ENCODE data around the gene METTL1.
"Not testable (repeated sequence)": the region's sequence is repeated elsewhere in the genome, so short reads cannot be mapped to it uniquely, and the experiment has no call there.

The METTL1 gene

GRCh38 chr12:57775044-57775443 is 3.1 kb upstream of the METTL1 start:
- Mint-ChIP-seq H3K36me3 (ENCODE audit: low read depth) (peaks cover 15% of the 10 kb centered on the region), H3K9me3 (no peaks in the 10 kb centered on the region), H3K4me3 (peak overlapping the region; percentile 5 to 63 (median 53)), H3K27ac (no peak overlapping the region), H3K27me3 (ENCODE audit: low read depth) (peaks cover 3% of the 10 kb centered on the region), H3K4me1 (peaks cover 22% of the 10 kb centered on the region)
- TF ChIP-seq CTCF (IDR thresholded peaks at IDR 0.05; ENCODE audit: unreplicated experiment in 3 of 3) = no peak

GRCh38 chr12:57774634-57775033 is 2.7 kb upstream of the METTL1 start:
- not testable (repeated sequence) for H3K27ac Mint-ChIP-seq; H3K27me3 Mint-ChIP-seq (ENCODE audit: low read depth); H3K9me3 Mint-ChIP-seq
- Mint-ChIP-seq H3K4me3 (peak overlapping the region; percentile 15 to 49 (median 28)), H3K4me1 (peaks cover 25% of the 10 kb centered on the region), H3K36me3 (ENCODE audit: low read depth) (peaks cover 19% of the 10 kb centered on the region)

- Mint-ChIP-seq H3K27me3 (ENCODE audit: low read depth) (peaks cover 19% of the 10 kb centered on the region), H3K27ac (peak within 1 kb of the TSS; percentile 92 to 97 (median 93)), H3K4me3 (peak within 1 kb of the TSS; percentile 89 to 97 (median 97)), H3K9me3 (no peaks in the 10 kb centered on the region), H3K4me1 (peaks cover 25% of the 10 kb centered on the region), H3K36me3 (ENCODE audit: low read depth) (peaks cover 28% of the 10 kb centered on the region)
- TF ChIP-seq CTCF (IDR thresholded peaks at IDR 0.05; ENCODE audit: unreplicated experiment in 3 of 3) = no peak
Measured at GRCh38 chr12:57772429-57773322, 771 bp upstream of the METTL1 start, which contains the start of gene EEF1AKMT3. EEF1AKMT3 (plus strand) TSS chr12:57772614; CDS start chr12:57772725, 111 bp downstream.

- peak overlapping the region; percentile 89 to 97 (median 97) for H3K4me3 Mint-ChIP-seq
- TF ChIP-seq CTCF (IDR thresholded peaks at IDR 0.05; ENCODE audit: unreplicated experiment in 3 of 3) = no peak
- H3K36me3 Mint-ChIP-seq (ENCODE audit: low read depth) = peaks cover 28% of the 10 kb centered on the region
- H3K27me3 Mint-ChIP-seq (ENCODE audit: low read depth) = peaks cover 32% of the 10 kb centered on the region
- H3K9me3 Mint-ChIP-seq = no peaks in the 10 kb centered on the region
- H3K4me1 Mint-ChIP-seq = peaks cover 32% of the 10 kb centered on the region
- peak overlapping the region; percentile 92 to 97 (median 93) for H3K27ac Mint-ChIP-seq
Measured at GRCh38 chr12:57771236-57771872, 551 bp downstream of the METTL1 start.

GRCh38 chr12:57770734-57771133 is 1.2 kb downstream of the METTL1 start:
- peak overlapping the region in 2 of 3 experiments; percentile 25 to 58 for H3K27ac Mint-ChIP-seq
- peaks cover 38% of the 10 kb centered on the region for H3K27me3 Mint-ChIP-seq (ENCODE audit: low read depth)
- peak overlapping the region; percentile 43 to 69 (median 68) for H3K4me3 Mint-ChIP-seq
- no peak for TF ChIP-seq CTCF (IDR thresholded peaks at IDR 0.05; ENCODE audit: unreplicated experiment in 3 of 3)
- H3K4me1 Mint-ChIP-seq = peaks cover 35% of the 10 kb centered on the region
- no peaks in the 10 kb centered on the region for H3K9me3 Mint-ChIP-seq
- peaks cover 23% of the 10 kb centered on the region for H3K36me3 Mint-ChIP-seq (ENCODE audit: low read depth)

- no peak for TF ChIP-seq CTCF (IDR thresholded peaks at IDR 0.05; ENCODE audit: unreplicated experiment in 3 of 3)
- H3K4me3 Mint-ChIP-seq = peak overlapping the region; percentile 43 to 80 (median 53)
Measured at GRCh38 chr12:57769594-57769993, 2.3 kb downstream of the METTL1 start.

More at GRCh38 chr12:57769594-57769993, 2.3 kb downstream of the METTL1 start:
- Mint-ChIP-seq H3K9me3 (no peaks in the 10 kb centered on the region), H3K4me1 (peaks cover 35% of the 10 kb centered on the region), H3K27me3 (ENCODE audit: low read depth) (peaks cover 50% of the 10 kb centered on the region), H3K36me3 (ENCODE audit: low read depth) (peaks cover 21% of the 10 kb centered on the region), H3K27ac (no peak overlapping the region)

Measured in nephron (organoid).